GM12873 (cell line): ENCODE data around the gene GGCT.

Source experiments
- CTCF ChIP-seq: IDR thresholded peaks from 2 replicates; pipeline ENCODE4 v1.5.1; 2012; ENCODE audit warnings: low read depth, mild to moderate bottlenecking, moderate library complexity, low read length, control low read depth; ENCODE audit not compliant: insufficient read depth; ENCODE audit errors: missing control alignments

The GGCT gene

DNA sequence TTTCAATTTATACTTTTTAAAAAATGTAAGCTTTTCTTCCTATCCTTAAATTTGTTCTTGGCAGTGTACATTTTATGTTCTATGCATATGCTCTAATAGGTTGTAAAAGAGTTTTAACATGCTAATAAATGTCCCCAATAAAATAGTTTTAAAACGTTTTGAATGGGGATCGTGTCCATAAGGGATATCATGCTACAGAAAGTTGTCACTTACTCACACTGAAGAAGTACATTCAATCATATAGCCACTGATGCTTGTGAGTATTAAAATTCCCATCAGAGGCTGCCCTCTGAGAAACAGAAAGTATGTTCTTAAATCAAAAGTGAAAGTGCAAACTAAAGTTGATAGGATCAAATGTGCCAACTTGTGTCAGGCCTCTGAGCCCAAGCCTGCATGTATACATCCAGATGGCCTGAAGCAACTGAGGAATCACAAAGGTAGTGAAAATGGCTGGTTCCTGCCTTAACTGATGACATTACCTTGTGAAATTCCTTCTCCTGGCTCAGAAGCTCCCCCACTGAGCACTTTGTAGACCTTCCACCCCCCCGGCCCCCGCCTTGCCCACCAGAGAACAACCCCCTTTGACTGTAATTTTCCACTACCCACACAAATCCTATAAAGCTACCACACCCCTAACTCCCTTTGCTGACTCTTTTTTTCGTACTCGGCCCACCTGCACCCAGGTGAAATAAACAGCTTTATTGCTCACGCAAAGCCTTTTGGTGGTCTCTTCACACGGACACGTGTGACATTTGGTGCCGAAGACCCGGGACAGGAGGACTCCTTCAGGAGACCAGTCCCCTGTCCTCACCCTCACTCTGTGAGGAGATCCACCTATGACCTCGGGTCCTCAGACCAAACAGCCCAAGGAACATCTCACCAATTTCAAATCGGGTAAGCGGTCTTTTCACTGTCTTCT is 25.2 kb downstream of the GGCT start:
- no peak for TF ChIP-seq CTCF

- TF ChIP-seq CTCF: peak; percentile 13
Observed at GRCh38 chr7:30478349-30479201, 26.1 kb downstream of the GGCT start, which contains the start of gene NOD1. Gene NOD1 (minus strand): TSS chr7:30478784. CDS start chr7:30456921, 21,863 bp downstream.

GRCh38 chr7:30476459-30477145 is 28.0 kb downstream of the GGCT start:
- no peak for TF ChIP-seq CTCF

DNA sequence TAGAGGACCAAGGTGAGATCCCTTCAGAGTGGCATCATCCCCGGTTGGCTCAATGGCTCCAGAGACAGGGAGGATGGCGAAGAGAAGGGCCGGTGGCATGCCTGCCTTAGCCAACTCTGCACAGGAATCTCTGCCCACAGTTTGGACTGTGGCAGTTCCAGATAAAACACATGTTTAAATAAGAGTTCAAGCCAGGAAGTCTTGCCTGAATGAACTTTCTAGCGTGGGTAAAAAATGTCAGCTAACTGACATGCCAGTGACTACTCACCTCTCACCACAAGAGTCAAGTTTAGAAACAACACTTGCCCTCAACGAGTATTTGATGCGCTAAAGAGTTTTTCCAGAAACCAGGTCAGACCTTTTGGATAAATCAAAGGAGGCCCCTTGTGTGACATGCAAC is 29.0 kb downstream of the GGCT start:
- TF ChIP-seq CTCF: no peak

- no peak for TF ChIP-seq CTCF
Observed at GRCh38 chr7:30474893-30475292, 29.7 kb downstream of the GGCT start.

GRCh38 chr7:30474485-30474884 is 30.1 kb downstream of the GGCT start:
- no peak for TF ChIP-seq CTCF
